GM19438 (cell line): ENCODE measurements around the gene DISC1.

ENCODE experiments used
- ATAC-seq: cut with Tn5 transposase; IDR thresholded peaks from one replicate; pipeline ENCODE4 v1.9.1; 2021; ENCODE audit warnings: low read depth; ENCODE audit not compliant: unreplicated experiment

DISC1 gene

GRCh38 chr1:232057217-232057895 is 430.8 kb downstream of the DISC1 start:
- ATAC-seq: no peak

- ATAC-seq: no peak
Measured at GRCh38 chr1:232057896-232058274, 431.3 kb downstream of the DISC1 start.

GRCh38 chr1:232059726-232060374 is 433.3 kb downstream of the DISC1 start:
- no peak for ATAC-seq

GRCh38 chr1:232062967-232063366 is 436.4 kb downstream of the DISC1 start:
- no peak for ATAC-seq

GRCh38 chr1:232066521-232066920 is 439.9 kb downstream of the DISC1 start:
- no peak for ATAC-seq

GRCh38 chr1:232074265-232074664 is 447.7 kb downstream of the DISC1 start:
- no peak for ATAC-seq

- no peak for ATAC-seq
Measured at GRCh38 chr1:232077809-232078208, 451.2 kb downstream of the DISC1 start.

GRCh38 chr1:232084584-232085223 is 458.1 kb downstream of the DISC1 start:
- ATAC-seq: no peak

- no peak for ATAC-seq
Measured at GRCh38 chr1:232090816-232091215, 464.2 kb downstream of the DISC1 start.
